Thyroid gland (tissue), 4 donors: ENCODE measurements around the gene NKAIN4. TPM values are rescaled to one million over a fixed set of nuclear protein-coding genes. Genes with fewer than 3 reads are reported as not detected.

Experiments
- DNase-seq, 2 donors: peaks; one replicate each; pipeline ENCODE4 v3.0.0-alpha.2; 2019
- H3K27ac ChIP-seq, 3 donors: fragments of 200-600 bp; sonication (generic); 1 replicate in 2 of 3; 2 replicates in 1 of 3; pipeline ENCODE4 v1.5.1; 2016 to 2019; ENCODE audit warnings: mild to moderate bottlenecking in 1 of 3, moderate library complexity in 1 of 3
- H3K27me3 ChIP-seq: fragments of 200-600 bp; sonication (generic); one replicate; pipeline ENCODE4 v1.5.1; 2019
- H3K36me3 ChIP-seq, 2 donors: fragments of 200-600 bp; sonication (generic); one replicate each; pipeline ENCODE4 v1.5.1; 2016 to 2019
- H3K4me1 ChIP-seq, 2 donors: fragments of 200-600 bp; sonication (generic); one replicate each; pipeline ENCODE4 v1.5.1; 2017 to 2019
- H3K4me3 ChIP-seq, 3 donors: fragments of 200-600 bp; sonication (generic); replicated peaks in 1 of 3; 1 replicate in 2 of 3; 2 replicates in 1 of 3; pipeline ENCODE4 v1.5.1; 2016; ENCODE audit warnings: mild to moderate bottlenecking in 1 of 3
- H3K9me3 ChIP-seq: fragments of 200-600 bp; sonication (generic); one replicate; pipeline ENCODE4 v1.5.1; 2017
- POLR2A ChIP-seq, 2 donors: fragments of 450-650 bp; IDR thresholded peaks; one replicate each; pipeline ENCODE4 v1.6.1; 2017; ENCODE audit warnings: antibody characterized with exemption in 2 of 2, mild to moderate bottlenecking in 2 of 2, moderate library complexity in 1 of 2
- WGBS, 2 donors: methylation state at CpG; one replicate each; pipeline ENCODE4 v1.1.5; 2017; 5-methylcytosine and 5-hydroxymethylcytosine counted together
- intact Hi-C: fragments of 100-400 bp; cut with DNase I; formaldehyde crosslinking; loops from one replicate; pipeline ENCODE4 v1.15.1; 2023
- total RNA-seq, 4 donors: library from RNA; depleted of rRNA; stranded (reverse); fragments of >200 nt; gene quantifications; one replicate each; pipeline ENCODE4 v1.2.3, GENCODE V29; 2016
- TF ChIP-seq, protein P1 (sequence below), 6 experiments: fragments of 200-600 bp in 3 of 6; fragments of 450-650 bp in 3 of 6; sonication (generic) in 3 of 6; IDR thresholded peaks; one replicate each; pipeline ENCODE4 v1.5.1; 2016 to 2019; ENCODE audit warnings: antibody characterized with exemption in 6 of 6, mild to moderate bottlenecking in 2 of 6, inconsistent platforms in 1 of 6, moderate library complexity in 1 of 6

Gene NKAIN4
- total RNA-seq, 4 donors from 2014 or later = 0.45 to 5.5 (median 0.67) TPM; not detected in 1

DNA sequence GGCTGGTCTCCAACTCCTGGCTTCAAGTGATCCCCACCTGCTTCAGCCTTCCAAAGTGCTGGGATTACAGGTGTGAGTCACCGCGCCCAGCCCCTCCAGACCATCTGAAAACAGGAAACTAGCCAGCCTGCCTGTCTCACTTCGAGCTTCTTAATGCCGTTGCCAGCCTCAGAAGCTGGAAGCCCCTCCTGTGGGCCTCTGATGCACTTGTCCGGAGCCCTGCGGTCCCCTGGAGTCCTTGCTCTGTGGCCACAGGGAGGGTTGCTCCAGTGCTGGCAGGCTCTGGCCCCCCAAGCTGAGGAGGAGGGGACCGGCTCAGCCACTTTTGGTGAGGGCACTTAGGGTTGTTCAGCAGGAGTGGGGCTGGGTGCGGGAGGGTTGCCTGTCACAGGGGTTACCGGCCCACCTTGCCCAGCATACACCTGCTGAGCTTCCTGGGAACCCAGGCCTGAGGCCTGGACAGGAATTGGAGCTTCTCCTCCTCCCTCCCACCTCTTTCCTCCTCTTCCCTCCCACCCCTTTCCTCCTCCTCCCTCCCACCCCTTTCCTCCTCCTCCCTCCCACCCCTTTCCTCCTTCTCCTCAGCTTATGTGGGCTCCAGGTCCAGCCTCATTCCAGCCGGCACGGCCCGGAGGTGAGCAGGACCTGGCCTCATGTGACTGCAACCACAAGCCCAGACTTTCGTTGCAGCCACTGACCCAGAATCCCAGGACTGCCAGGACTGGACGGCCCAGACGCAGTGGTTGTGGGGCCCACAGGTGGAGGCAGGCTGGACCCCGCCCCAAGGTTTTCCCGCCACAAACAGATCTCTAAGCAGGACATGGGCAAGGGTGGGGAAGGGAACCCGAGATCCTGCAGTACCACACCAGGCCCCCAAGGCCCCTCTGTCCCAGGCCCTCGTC, 28.0 kb downstream of the NKAIN4 start:
- TF ChIP-seq, protein P1, sequence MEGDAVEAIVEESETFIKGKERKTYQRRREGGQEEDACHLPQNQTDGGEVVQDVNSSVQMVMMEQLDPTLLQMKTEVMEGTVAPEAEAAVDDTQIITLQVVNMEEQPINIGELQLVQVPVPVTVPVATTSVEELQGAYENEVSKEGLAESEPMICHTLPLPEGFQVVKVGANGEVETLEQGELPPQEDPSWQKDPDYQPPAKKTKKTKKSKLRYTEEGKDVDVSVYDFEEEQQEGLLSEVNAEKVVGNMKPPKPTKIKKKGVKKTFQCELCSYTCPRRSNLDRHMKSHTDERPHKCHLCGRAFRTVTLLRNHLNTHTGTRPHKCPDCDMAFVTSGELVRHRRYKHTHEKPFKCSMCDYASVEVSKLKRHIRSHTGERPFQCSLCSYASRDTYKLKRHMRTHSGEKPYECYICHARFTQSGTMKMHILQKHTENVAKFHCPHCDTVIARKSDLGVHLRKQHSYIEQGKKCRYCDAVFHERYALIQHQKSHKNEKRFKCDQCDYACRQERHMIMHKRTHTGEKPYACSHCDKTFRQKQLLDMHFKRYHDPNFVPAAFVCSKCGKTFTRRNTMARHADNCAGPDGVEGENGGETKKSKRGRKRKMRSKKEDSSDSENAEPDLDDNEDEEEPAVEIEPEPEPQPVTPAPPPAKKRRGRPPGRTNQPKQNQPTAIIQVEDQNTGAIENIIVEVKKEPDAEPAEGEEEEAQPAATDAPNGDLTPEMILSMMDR (IDR thresholded peaks at IDR 0.05) = no peak
- TF ChIP-seq POLR2A (IDR thresholded peaks at IDR 0.05) = no peak
- H3K27ac ChIP-seq = peak overlapping the region in 1 of 3 donors; percentile 36
- peaks cover 22 to 38% of the 10 kb centered on the region in 2 donors for H3K4me1 ChIP-seq
- peak; percentile 33 to 51 for DNase-seq
- H3K36me3 ChIP-seq = no peaks in the 10 kb centered on the region
- intact Hi-C loops = no loop called here
- H3K27me3 ChIP-seq = no peaks in the 10 kb centered on the region
- no peaks in the 10 kb centered on the region for H3K9me3 ChIP-seq
- 56 to 69% methylated on average over 13 to 17 of the region's 19 CpGs for WGBS, 2 donors
- no peak overlapping the region for H3K4me3 ChIP-seq

DNA sequence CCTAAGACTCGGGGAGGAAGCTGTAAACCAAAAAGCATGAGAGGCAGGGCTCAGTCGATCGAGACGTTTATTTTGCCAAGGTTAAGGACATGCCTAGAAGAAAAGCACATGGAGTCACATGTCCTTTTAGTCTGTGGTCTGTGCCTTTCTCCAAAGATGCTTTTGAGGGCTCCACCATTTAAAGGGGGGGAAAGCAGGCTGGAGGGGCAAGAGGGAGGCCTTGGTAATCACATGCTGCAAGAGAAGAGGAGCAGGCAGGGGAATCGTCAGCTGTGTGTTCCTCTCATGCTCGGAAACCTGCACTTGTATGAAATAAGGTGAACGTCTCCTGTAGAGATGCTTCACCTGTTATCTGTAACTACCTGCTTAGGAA, 29.2 kb downstream of the NKAIN4 start:
- no peaks in the 10 kb centered on the region for H3K9me3 ChIP-seq
- H3K36me3 ChIP-seq = no peaks in the 10 kb centered on the region
- H3K4me1 ChIP-seq = peaks cover 22 to 48% of the 10 kb centered on the region in 2 donors
- WGBS, 2 donors = 17 to 20% methylated on average over 7 of the region's 7 CpGs
- peak overlapping the region in 2 of 3 donors; percentile 51 to 71 for H3K27ac ChIP-seq
- DNase-seq = no peak
- intact Hi-C loops = no loop called here
- H3K4me3 ChIP-seq = no peak overlapping the region
- no peaks in the 10 kb centered on the region for H3K27me3 ChIP-seq
- TF ChIP-seq POLR2A (IDR thresholded peaks at IDR 0.05) = no peak
- TF ChIP-seq, protein P1 (IDR thresholded peaks at IDR 0.05) = no peak

DNA sequence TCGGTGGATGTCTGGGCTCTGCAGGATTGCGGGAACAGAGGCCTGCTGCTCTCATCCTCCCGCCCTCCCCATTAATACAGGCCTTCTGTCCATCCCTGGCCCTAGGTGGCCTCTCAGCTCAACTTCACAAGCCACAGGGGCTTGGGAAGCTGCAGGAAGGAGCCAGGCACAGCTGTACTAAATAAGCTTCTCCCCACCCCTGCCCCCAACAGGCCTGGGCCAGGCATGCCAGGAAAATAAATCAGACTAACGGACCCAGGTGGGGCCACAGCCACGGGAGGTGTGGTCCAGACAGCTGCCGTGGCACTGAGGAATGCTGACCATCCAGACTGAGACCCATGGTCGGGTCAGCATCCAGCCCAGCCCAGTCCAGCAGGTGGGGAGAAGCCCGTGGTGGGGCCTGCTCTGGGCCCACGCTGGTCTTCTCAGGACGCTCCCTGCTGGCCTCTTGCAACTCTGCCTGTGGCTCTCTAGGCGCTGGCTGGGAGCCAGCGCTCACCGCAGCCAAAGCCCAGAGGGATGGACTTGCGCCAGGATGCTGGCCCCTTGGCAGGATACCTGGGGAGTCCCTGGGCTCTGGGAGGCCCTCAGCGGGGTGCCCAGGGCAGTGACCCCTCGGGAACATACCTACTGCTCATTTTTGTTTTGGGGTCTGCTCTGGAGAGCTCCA, 29.7 kb downstream of the NKAIN4 start:
- H3K4me1 ChIP-seq = peaks cover 22 to 48% of the 10 kb centered on the region in 2 donors
- H3K27me3 ChIP-seq = no peaks in the 10 kb centered on the region
- TF ChIP-seq, protein P1 (IDR thresholded peaks at IDR 0.05) = peak in 3 of 6 experiments; percentile 36 to 52 (median 41)
- TF ChIP-seq POLR2A (IDR thresholded peaks at IDR 0.05) = no peak
- DNase-seq = peak; percentile 85 to 88
- no peaks in the 10 kb centered on the region for H3K36me3 ChIP-seq
- peak overlapping the region; percentile 8 to 71 (median 51) for H3K27ac ChIP-seq
- no peak overlapping the region for H3K4me3 ChIP-seq
- intact Hi-C loops = no loop called here
- no peaks in the 10 kb centered on the region for H3K9me3 ChIP-seq
- WGBS, 2 donors = 29 to 40% methylated on average over 10 of the region's 16 CpGs

DNA sequence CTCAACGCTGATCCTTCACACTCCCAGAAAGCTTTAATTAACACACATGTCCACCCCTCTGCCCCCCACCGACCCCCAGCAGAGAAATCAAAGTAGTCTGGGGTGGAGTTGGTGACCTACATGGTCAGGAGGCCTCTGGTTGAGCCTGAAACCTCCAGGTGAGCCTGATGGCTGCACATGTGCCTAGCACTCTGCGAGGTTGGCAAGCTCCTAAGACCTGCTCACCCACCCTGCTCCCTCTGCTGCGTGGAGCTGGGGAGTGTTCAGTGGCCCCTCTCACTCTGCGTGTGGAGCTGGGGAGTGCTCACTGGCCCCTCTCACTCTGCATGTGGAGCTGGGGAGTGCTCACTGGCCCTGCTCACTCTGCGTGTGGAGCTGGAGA, 30.4 kb downstream of the NKAIN4 start:
- WGBS, 2 donors = 60 to 71% methylated on average over 6 of the region's 6 CpGs
- Histone ChIP-seq H3K36me3 (no peaks in the 10 kb centered on the region), H3K27me3 (no peaks in the 10 kb centered on the region), H3K4me3 (no peak overlapping the region), H3K27ac (peak overlapping the region in 2 of 3 donors; percentile 51 to 71), H3K4me1 (peaks cover 22 to 48% of the 10 kb centered on the region in 2 donors), H3K9me3 (no peaks in the 10 kb centered on the region)
- intact Hi-C loops = no loop called here
- DNase-seq = no peak
- TF ChIP-seq POLR2A (IDR thresholded peaks at IDR 0.05) = no peak
- TF ChIP-seq, protein P1 (IDR thresholded peaks at IDR 0.05) = no peak
